Thyroid gland (tissue), 4 donors: ENCODE data around the gene PAPPA2.

Experiments used
- CTCF ChIP-seq, 6 experiments: fragments of 200-600 bp in 3 of 6; fragments of 450-650 bp in 3 of 6; sonication (generic) in 3 of 6; IDR thresholded peaks; one replicate each; pipeline ENCODE4 v1.5.1; 2016 to 2019; ENCODE audit warnings: antibody characterized with exemption in 6 of 6, mild to moderate bottlenecking in 2 of 6, inconsistent platforms in 1 of 6, moderate library complexity in 1 of 6
- POLR2A ChIP-seq, 2 donors: fragments of 450-650 bp; IDR thresholded peaks; one replicate each; pipeline ENCODE4 v1.6.1; 2017; ENCODE audit warnings: antibody characterized with exemption in 2 of 2, mild to moderate bottlenecking in 2 of 2, moderate library complexity in 1 of 2

DNA sequence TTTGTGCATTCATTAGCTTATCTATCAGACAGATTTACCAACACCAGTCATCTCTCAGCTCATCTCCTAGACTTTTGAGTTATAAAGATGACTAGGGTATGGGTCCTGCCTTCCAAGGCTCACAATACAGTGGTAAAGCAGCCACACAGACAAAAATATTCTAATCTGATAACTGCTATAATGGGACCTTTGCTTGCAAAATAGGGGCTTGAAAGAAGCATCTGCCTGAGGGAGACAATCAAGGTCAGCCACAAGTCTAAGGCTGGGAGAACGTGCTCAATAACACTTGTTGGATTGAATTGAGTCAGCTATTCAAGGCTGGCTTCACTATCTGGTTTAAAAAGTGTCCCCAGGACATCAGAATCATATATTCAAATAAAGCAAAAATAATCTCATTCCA is 1.4 kb upstream of the PAPPA2 start:
- TF ChIP-seq CTCF (IDR thresholded peaks at IDR 0.05): no peak
- TF ChIP-seq POLR2A (IDR thresholded peaks at IDR 0.05): no peak
